ENCODE results near the gene B3GNT2.

DNA sequence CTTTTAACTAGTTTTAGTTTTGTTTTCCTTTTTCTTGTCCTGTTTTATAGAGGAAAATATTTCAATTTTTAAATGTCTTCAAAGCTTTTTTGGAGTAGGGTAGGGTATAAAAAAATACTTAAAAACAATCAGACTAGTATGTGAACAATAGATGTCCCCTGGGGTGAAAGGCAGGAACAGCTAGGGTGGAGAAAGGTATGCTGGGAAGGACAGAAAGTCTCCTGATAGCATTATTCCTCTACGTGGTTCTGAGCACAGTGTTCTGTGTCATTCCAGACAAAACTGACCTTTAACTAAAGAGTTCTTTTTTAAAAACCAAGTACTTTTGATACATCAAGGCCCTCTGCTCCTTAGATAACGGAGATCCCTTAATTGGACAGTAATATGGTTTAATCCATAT, 32.1 kb upstream of the B3GNT2 start:
- no peak for TF ChIP-seq EP300 (IDR thresholded peaks at IDR 0.05)
- TF ChIP-seq, protein P1, sequence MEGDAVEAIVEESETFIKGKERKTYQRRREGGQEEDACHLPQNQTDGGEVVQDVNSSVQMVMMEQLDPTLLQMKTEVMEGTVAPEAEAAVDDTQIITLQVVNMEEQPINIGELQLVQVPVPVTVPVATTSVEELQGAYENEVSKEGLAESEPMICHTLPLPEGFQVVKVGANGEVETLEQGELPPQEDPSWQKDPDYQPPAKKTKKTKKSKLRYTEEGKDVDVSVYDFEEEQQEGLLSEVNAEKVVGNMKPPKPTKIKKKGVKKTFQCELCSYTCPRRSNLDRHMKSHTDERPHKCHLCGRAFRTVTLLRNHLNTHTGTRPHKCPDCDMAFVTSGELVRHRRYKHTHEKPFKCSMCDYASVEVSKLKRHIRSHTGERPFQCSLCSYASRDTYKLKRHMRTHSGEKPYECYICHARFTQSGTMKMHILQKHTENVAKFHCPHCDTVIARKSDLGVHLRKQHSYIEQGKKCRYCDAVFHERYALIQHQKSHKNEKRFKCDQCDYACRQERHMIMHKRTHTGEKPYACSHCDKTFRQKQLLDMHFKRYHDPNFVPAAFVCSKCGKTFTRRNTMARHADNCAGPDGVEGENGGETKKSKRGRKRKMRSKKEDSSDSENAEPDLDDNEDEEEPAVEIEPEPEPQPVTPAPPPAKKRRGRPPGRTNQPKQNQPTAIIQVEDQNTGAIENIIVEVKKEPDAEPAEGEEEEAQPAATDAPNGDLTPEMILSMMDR (IDR thresholded peaks at IDR 0.05) = no peak
- no peak for TF ChIP-seq POLR2A (IDR thresholded peaks at IDR 0.05)
- TF ChIP-seq POLR2AphosphoS5 (IDR thresholded peaks at IDR 0.05) = no peak

Measured in suprapubic skin (tissue), 4 donors.